CD4-positive, alpha-beta T cell treated with Interleukin-4 for 4 hours (primary cell): ENCODE measurements around the gene RPRM.
"Not testable (repeated sequence)": the region's sequence is repeated elsewhere in the genome, so short reads cannot be mapped to it uniquely, and the experiment has no call there.

Experiments used
- DNase-seq: peaks from one replicate; pipeline ENCODE4 v3.0.0-alpha.2; 2020

The RPRM gene

DNA sequence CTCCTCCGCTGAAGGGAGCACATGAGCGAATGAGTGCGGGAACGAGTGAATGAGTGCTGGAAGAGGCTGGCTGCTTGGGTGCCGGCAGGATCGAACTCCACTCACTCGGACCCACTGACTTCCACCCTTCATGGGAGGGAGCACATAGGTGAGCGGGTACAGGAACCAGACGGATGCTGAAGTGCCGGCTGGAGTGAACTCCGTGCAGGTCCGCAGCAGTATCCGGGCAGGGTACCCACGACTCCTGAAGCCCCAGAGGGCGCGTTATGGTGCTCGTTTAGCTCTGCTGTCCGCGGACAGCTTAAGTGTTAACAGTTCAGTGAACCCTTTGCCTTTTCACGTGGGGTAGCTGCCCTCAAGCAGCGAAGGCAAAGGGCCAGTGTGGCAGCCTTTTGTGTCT, 23.2 kb downstream of the RPRM start:
- no peak for DNase-seq

DNA sequence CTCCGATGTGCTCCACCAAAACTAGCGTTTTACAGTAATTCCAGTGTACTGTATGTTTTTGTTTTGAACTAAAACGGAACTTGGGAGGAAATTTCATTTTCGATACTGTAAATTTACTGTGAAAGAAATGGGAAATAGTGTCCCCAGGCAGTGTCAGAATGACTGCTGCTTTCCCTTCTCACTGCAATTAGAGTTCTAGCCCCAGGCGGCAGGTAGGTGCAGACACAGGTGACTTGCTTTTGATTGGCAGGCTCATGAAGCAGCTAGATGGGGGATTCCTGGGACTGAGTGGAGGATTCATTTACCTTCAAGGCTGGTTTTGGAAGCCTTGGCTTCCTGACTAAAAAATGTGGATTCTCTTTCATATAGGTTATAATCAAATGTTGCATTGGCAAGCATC, 27.0 kb downstream of the RPRM start:
- no peak for DNase-seq

DNA sequence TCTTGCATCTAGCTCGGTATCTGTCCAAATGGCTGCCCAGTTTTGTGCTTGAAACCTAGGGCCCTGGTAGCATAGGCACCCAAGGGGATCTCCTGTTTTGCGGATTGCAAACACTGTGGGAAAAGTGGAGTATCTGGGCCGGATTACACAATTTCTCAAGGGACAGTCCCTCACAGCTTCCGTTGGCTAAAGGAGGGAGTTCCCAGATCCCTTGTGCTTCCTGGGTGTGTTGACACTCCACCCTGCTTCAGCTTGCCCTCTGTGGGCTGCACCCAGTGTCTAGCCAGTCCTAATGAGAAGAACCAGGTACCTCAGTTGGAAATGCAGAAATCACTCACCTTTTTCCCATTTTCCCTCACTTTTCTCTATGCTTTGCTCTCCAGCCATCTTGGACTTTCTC, 35.5 kb downstream of the RPRM start:
- no peak for DNase-seq

DNA sequence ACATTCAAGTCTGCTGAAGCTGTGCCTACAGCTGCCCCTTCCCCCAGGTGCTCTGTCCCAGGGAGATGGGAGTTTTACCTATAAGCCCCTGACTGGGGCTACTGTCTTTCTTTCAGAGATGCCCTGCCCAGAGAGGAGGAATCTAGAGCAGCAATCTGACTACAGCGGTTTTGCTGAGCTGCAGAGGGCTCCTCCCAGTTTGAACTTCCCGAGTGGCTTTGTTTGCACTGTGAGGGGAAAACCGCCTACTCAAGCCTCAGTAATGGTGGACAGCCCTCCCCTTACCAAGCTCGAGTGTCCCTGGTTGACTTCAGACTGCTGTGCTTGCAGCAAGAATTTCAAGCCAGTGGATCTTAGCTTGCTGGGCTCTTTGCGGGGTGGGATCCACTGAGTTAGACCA, 35.9 kb downstream of the RPRM start:
- not testable (repeated sequence) for DNase-seq

DNA sequence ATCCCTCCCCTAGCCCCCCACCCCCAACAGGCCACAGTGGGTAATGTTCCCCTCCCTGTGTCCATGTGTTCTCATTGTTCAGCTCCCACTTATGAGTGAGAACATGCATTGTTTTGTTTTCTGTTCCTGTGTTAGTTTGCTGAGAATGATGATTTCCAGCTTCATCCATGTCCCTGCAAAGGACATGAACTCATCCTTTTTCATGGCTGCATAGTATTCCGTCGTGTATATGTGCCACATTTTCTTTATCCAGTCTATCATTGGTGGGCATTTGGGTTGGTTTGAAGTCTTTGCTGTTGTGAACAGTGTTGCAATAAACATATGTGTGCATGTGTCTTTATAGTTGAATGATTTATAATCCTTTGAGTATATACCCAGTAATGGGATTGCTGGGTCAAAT, 38.5 kb downstream of the RPRM start:
- not testable (repeated sequence) for DNase-seq

DNA sequence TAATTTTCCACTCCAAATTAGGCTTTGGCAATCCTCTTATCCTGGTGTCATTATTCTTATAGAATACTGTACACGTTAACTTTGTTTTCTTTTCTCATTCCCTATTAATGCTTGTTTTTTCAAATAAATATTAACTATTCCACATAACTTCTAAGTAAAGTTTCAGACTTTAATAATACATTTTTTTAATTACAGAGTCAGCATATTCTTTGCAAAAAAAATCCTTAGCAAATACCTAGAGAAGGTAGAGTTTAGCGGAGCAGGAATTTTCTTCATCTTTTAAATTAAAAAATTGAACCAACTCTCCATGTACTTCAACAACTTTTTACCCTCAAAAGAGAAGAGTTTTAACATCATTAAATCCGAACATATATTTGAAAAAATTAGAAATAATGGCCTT, 45.2 kb downstream of the RPRM start:
- no peak for DNase-seq

DNA sequence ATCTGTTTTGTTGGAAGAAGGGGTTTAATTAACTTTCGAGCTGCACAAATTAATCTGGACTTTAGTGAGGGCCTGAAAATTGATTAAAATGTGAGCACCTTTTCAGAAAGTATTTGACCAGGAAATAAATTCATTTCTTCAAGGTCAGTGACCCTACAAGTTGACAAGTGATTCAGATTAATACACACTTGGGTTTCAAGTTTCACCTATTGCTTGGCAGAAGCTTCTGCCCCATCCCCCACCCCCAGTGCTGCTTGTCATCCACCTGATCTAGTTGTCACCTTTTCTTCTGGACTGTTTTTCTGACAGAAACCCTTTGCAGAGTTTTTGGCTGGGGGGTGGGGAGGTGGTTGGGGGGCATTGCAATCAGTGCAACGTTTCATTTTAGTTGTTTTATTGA, 46.2 kb downstream of the RPRM start:
- DNase-seq = no peak

DNA sequence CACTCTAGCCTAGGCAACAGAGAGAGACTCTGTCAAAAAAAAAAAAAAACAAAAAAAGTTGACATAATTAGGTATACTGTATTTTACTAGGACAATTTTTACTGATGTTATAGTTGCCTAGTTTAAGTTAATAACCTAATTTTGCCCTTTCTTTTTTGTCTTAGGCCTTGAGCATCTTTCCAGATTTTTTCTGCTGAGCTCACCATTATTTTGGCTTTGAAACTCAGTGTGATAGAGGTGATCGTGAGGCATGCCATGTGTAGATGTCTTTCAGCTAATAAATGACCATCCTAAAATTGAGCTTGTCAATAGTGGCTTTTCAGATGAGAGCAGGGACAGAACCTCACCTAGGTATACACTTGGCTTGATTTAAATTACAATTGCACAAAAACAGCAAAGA, 47.4 kb downstream of the RPRM start:
- DNase-seq = no peak
